Measurements from ENCODE around the gene AP1G1.
"Not testable (repeated sequence)": the region's sequence is repeated elsewhere in the genome, so short reads cannot be mapped to it uniquely, and the experiment has no call there.

Gene AP1G1

DNA sequence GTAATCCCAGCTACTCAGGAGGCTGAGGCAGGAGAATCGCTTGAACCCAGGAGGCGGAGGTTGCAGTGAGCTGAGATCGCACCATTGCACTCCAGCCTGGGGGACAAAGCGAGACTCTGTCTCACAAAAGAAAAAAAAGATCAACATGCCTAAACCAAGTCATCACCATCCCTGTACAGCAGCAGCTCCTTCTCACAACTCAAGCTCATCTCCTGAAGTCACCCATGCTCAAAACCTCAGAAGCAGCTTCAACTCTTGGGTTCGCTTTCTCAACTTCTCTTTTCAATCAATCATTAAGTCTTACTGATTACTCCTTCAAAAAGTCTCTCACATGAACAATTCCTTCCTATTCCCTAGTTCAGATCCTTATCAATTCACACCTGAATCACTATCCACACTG, 115.5 kb downstream of the AP1G1 start:
- no peak for DNase-seq

DNA sequence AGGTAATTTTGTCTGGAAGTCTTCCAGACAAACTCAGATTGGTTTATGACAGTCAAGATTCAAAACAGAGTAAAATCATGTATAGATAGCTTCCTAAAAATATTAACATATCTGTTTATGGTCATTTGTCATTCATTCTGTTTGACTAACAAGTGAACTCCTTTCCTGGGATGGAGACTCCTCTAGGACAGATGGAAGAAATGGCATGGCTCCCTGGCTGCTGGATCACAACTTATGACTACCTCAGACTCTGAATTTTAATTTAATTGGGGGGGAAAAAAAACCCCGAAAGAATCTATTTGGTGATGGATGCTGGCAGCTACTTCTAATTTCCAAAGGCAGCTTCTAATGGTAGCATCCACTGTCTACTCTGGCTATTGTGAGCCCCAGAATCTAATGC, 118.7 kb downstream of the AP1G1 start:
- no peak for DNase-seq

DNA sequence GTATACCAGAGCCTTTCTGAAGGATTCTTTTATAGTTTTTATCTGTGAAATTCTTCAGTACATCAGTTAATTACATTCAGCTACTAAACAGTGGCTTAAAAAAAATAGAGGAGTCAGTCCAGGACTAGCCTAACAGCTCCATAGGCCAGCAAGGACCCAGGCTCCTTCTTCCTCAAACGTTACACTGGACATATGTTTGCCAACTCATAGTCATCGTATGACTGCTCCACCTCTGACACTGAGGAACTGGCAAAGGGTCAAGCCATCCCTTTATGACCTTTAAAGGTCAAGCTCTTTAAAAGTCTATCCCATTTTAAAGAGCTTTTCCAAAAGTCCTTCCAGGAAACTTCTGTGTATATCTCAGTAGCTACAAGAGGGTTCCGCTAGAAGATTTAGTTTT, 120.8 kb downstream of the AP1G1 start:
- DNase-seq = no peak

DNA sequence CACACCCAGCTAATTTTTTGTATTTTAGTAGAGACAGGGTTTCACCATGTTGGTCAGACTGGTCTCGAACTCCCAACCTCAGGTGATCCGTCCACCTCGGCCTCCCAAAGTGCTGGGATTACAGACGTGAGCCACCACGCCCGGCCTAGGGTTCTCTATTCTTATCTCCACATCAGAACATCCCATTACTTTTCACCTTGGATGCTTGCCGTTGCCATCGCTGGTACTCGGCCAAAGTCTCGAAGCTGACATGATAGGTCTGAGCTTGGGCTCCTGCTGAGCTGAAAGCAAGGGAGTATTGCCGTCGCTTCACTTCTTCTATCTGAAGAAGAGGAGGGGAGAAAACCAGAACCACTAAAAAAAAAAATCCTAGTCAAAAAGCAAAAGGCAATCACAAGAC, 124.4 kb downstream of the AP1G1 start:
- not testable (repeated sequence) for DNase-seq

DNA sequence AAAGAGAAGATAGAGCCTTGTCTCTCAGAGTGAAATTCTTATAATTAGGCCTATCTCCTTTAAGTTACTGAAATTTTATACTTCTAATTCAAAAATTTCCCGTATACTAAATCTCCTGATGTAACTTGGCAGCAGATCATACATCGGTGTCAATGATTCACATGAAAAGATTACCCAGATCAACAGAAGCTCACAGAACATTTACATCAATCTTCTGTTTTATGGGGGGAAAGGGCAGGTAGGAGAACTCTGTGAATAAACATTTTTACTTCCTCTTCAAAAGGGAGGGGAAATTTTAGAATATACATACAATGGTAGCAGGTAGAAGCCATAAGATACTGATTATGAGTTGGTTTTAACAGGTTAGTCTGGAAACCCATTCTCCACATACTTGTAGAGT, 127.3 kb downstream of the AP1G1 start:
- no peak for DNase-seq
